Neural progenitor cell (in vitro differentiated cells): ENCODE data around the gene HSPG2. TPM values are rescaled to one million over a fixed set of nuclear protein-coding genes. Genes with fewer than 3 reads are reported as not detected.
A peak's percentile ranks its signal among the peaks of the same experiment; 100 is the strongest.
"Not testable (repeated sequence)": the region's sequence is repeated elsewhere in the genome, so short reads cannot be mapped to it uniquely, and the experiment has no call there.

Source experiments
- DNase-seq: peaks from one replicate; pipeline ENCODE4 v3.0.0-alpha.2; 2016; ENCODE audit warnings: low spot score
- H2AFZ ChIP-seq: fragments of 200-600 bp; sonication (generic); replicated peaks from 2 replicates; pipeline ENCODE4 v1.6.1; 2016; ENCODE audit warnings: antibody characterized with exemption
- H3F3A ChIP-seq: fragments of 200-600 bp; sonication (generic); 2 replicates; pipeline ENCODE4 v1.6.1; 2016; ENCODE audit warnings: antibody characterized with exemption, low read depth
- H3K27ac ChIP-seq: fragments of 200-600 bp; sonication (generic); 2 replicates; pipeline ENCODE4 v1.5.1; 2016; ENCODE audit warnings: mild to moderate bottlenecking
- H3K27me3 ChIP-seq: fragments of 200-600 bp; sonication (generic); 2 replicates; pipeline ENCODE4 v1.6.1; 2016; ENCODE audit warnings: mild to moderate bottlenecking, moderate library complexity
- H3K36me3 ChIP-seq: fragments of 200-600 bp; sonication (generic); 2 replicates; pipeline ENCODE4 v1.5.1; 2016
- H3K4me1 ChIP-seq: fragments of 200-600 bp; sonication (generic); 2 replicates; pipeline ENCODE4 v1.6.1; 2016; ENCODE audit warnings: mixed run types
- H3K4me2 ChIP-seq: fragments of 200-600 bp; sonication (generic); 2 replicates; pipeline ENCODE4 v1.6.1; 2016
- H3K4me3 ChIP-seq: fragments of 200-600 bp; sonication (generic); 2 replicates; pipeline ENCODE4 v1.5.1; 2016
- H3K79me2 ChIP-seq: fragments of 200-600 bp; sonication (generic); 2 replicates; pipeline ENCODE4 v1.6.1; 2016; ENCODE audit warnings: low read depth
- H3K9ac ChIP-seq: fragments of 200-600 bp; sonication (generic); 2 replicates; pipeline ENCODE4 v1.6.1; 2016
- H3K9me3 ChIP-seq: fragments of 200-600 bp; sonication (generic); 2 replicates; pipeline ENCODE4 v1.5.1; 2016; ENCODE audit warnings: low read depth
- H4K20me1 ChIP-seq: fragments of 200-600 bp; sonication (generic); 2 replicates; pipeline ENCODE4 v1.6.1; 2016; ENCODE audit warnings: low read depth
- H3K27ac Mint-ChIP-seq: 3 replicates; pipeline ENCODE4 v1.8.0; 2021; ENCODE audit warnings: mixed read lengths
- H3K27me3 Mint-ChIP-seq: 2 replicates; pipeline ENCODE4 v1.8.0; 2022; ENCODE audit warnings: low read depth, mild to moderate bottlenecking, inconsistent platforms, moderate library complexity, mixed read lengths; ENCODE audit not compliant: insufficient read depth
- H3K36me3 Mint-ChIP-seq: 3 replicates; pipeline ENCODE4 v1.8.0; 2021; ENCODE audit warnings: mixed read lengths
- H3K4me1 Mint-ChIP-seq: 3 replicates; pipeline ENCODE4 v1.8.0; 2021; ENCODE audit warnings: mixed read lengths
- H3K4me3 Mint-ChIP-seq: 3 replicates; pipeline ENCODE4 v1.8.0; 2021; ENCODE audit warnings: mild to moderate bottlenecking, moderate library complexity, mixed read lengths
- H3K9me3 Mint-ChIP-seq: 3 replicates; pipeline ENCODE4 v1.8.0; 2020; ENCODE audit warnings: mixed read lengths
- EZH2 ChIP-seq: fragments of 200-600 bp; sonication (generic); IDR thresholded peaks from 2 replicates; pipeline ENCODE4 v1.6.1; 2017; ENCODE audit warnings: antibody characterized with exemption, mild to moderate bottlenecking, moderate library complexity
- EZH2phosphoT487 ChIP-seq: fragments of 200-600 bp; sonication (generic); IDR thresholded peaks from 2 replicates; pipeline ENCODE4 v1.6.1; 2017; ENCODE audit warnings: antibody characterized with exemption
- total RNA-seq: library from RNA; depleted of rRNA; stranded (reverse); fragments of >200 nt; gene quantifications from 2 replicates; pipeline ENCODE4 v1.2.3, GENCODE V29; 2015; ENCODE audit warnings: low replicate concordance
- TF ChIP-seq, protein P1 (sequence below): fragments of 200-600 bp; sonication (generic); IDR thresholded peaks from 2 replicates; pipeline ENCODE4 v1.5.1; 2017; ENCODE audit warnings: antibody characterized with exemption, mild to moderate bottlenecking

HSPG2 gene
- total RNA-seq, 1 donor from 2014 or later, result 6.9 TPM

GRCh38 chr1:21910558-21911204, 26.4 kb downstream of the HSPG2 start:
- H3K9me3 ChIP-seq, result no peaks in the 10 kb centered on the region
- H3K4me2 ChIP-seq, result peak overlapping the region; percentile 53
- no peaks in the 10 kb centered on the region for H3K9me3 Mint-ChIP-seq
- H3K36me3 ChIP-seq, result no peaks in the 10 kb centered on the region
- H3K27ac Mint-ChIP-seq, result peak overlapping the region; percentile 92
- H3K79me2 ChIP-seq, result peaks cover 8% of the 10 kb centered on the region
- peaks cover 35% of the 10 kb centered on the region for H3K4me1 Mint-ChIP-seq
- H3K27me3 Mint-ChIP-seq, result peaks cover 2% of the 10 kb centered on the region
- peak overlapping the region; percentile 79 for H3K27ac ChIP-seq
- TF ChIP-seq EZH2, result no peak
- TF ChIP-seq, protein P1, sequence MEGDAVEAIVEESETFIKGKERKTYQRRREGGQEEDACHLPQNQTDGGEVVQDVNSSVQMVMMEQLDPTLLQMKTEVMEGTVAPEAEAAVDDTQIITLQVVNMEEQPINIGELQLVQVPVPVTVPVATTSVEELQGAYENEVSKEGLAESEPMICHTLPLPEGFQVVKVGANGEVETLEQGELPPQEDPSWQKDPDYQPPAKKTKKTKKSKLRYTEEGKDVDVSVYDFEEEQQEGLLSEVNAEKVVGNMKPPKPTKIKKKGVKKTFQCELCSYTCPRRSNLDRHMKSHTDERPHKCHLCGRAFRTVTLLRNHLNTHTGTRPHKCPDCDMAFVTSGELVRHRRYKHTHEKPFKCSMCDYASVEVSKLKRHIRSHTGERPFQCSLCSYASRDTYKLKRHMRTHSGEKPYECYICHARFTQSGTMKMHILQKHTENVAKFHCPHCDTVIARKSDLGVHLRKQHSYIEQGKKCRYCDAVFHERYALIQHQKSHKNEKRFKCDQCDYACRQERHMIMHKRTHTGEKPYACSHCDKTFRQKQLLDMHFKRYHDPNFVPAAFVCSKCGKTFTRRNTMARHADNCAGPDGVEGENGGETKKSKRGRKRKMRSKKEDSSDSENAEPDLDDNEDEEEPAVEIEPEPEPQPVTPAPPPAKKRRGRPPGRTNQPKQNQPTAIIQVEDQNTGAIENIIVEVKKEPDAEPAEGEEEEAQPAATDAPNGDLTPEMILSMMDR, result no peak
- no peak for TF ChIP-seq EZH2phosphoT487
- no peaks in the 10 kb centered on the region for H3K36me3 Mint-ChIP-seq
- peaks cover 39% of the 10 kb centered on the region for H3K4me1 ChIP-seq
- peaks cover 11% of the 10 kb centered on the region for H4K20me1 ChIP-seq
- no peak overlapping the region for H3K4me3 Mint-ChIP-seq
- H3K27me3 ChIP-seq, result no peaks in the 10 kb centered on the region
- peaks cover 40% of the 10 kb centered on the region for H3F3A ChIP-seq
- no peak overlapping the region for H2AFZ ChIP-seq
- no peak overlapping the region for H3K4me3 ChIP-seq
- DNase-seq, result no peak
- H3K9ac ChIP-seq, result no peak overlapping the region

- H3K4me1 ChIP-seq, result peaks cover 39% of the 10 kb centered on the region
- H3K9ac ChIP-seq, result no peak overlapping the region
- Mint-ChIP-seq H3K4me3 (no peak overlapping the region), H3K27me3 (peaks cover 2% of the 10 kb centered on the region), H3K9me3 (no peaks in the 10 kb centered on the region), H3K27ac (peak overlapping the region; percentile 92), H3K4me1 (peaks cover 38% of the 10 kb centered on the region), H3K36me3 (no peaks in the 10 kb centered on the region)
- H3K27ac ChIP-seq, result peak overlapping the region; percentile 79
- DNase-seq, result peak; percentile 81
- H3K4me2 ChIP-seq, result peak overlapping the region; percentile 53
- H3K79me2 ChIP-seq, result peaks cover 8% of the 10 kb centered on the region
- H3K4me3 ChIP-seq, result no peak overlapping the region
- H3K36me3 ChIP-seq, result no peaks in the 10 kb centered on the region
- peaks cover 11% of the 10 kb centered on the region for H4K20me1 ChIP-seq
- no peak overlapping the region for H2AFZ ChIP-seq
- H3K9me3 ChIP-seq, result no peaks in the 10 kb centered on the region
- peaks cover 40% of the 10 kb centered on the region for H3F3A ChIP-seq
- TF ChIP-seq EZH2phosphoT487 (no peak), EZH2 (no peak)
- TF ChIP-seq, protein P1, result no peak
- no peaks in the 10 kb centered on the region for H3K27me3 ChIP-seq
These were observed 27.2 kb downstream of the HSPG2 start for GRCh38 chr1:21909787-21910503.

GRCh38 chr1:21909286-21909759, 27.8 kb downstream of the HSPG2 start:
- no peak for DNase-seq
- Mint-ChIP-seq H3K36me3 (no peaks in the 10 kb centered on the region), H3K27me3 (peaks cover 2% of the 10 kb centered on the region), H3K4me1 (peaks cover 38% of the 10 kb centered on the region), H3K4me3 (no peak overlapping the region), H3K27ac (peak overlapping the region; percentile 92), H3K9me3 (no peaks in the 10 kb centered on the region)
- peak overlapping the region; percentile 79 for H3K27ac ChIP-seq
- H3K4me3 ChIP-seq, result no peak overlapping the region
- H3K79me2 ChIP-seq, result peaks cover 8% of the 10 kb centered on the region
- peaks cover 11% of the 10 kb centered on the region for H4K20me1 ChIP-seq
- H3K4me2 ChIP-seq, result peak overlapping the region; percentile 53
- no peaks in the 10 kb centered on the region for H3K9me3 ChIP-seq
- peaks cover 39% of the 10 kb centered on the region for H3K4me1 ChIP-seq
- TF ChIP-seq, protein P1, result no peak
- no peaks in the 10 kb centered on the region for H3K36me3 ChIP-seq
- no peak overlapping the region for H2AFZ ChIP-seq
- no peaks in the 10 kb centered on the region for H3K27me3 ChIP-seq
- peaks cover 40% of the 10 kb centered on the region for H3F3A ChIP-seq
- H3K9ac ChIP-seq, result no peak overlapping the region

DNA sequence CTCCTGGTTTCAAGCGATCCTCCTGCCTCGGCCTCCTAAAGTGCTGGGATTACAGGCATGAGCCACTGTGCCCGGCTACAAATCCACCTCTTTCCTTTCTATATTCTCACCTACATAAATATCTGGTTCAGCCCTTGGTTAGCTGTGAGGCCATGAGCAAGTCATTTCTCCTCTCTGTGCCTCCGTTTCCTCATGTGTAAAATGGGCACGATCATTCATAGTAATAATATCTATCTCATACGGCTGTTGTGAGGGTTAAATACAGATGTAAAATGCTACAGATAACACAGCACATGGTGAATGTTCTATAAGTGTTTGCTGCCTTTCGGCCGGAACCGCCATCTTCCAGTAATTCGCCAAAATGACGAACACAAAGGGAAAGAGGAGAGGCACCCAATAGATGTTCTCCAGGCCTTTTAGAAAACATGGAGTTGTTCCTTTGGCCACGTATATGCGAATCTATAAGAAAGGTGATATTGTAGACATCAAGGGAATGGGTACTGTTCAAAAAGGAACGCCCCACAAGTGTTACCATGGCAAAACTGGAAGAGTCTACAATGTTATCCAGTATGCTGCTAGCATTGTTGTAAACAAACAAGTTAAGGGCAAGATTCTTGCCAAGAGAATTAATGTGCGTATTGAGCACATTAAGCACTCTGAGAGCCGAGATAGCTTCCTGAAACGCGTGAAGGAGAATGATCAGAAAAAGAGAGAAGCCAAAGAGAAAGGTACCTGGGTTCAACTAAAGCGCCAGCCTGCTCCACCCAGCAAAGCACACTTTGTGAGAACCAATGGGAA, 29.2 kb downstream of the HSPG2 start:
- not testable (repeated sequence) for H2AFZ ChIP-seq, H3K9ac ChIP-seq, H4K20me1 ChIP-seq, H3K79me2 ChIP-seq, H3K27ac Mint-ChIP-seq, H3K4me3 ChIP-seq, H3K27me3 Mint-ChIP-seq, H3K27me3 ChIP-seq, H3K4me2 ChIP-seq, H3K9me3 ChIP-seq, H3K4me3 Mint-ChIP-seq, H3K27ac ChIP-seq, H3K9me3 Mint-ChIP-seq, H3K36me3 ChIP-seq, H3K36me3 Mint-ChIP-seq, DNase-seq
- Histone ChIP-seq H3K4me1 (peaks cover 31% of the 10 kb centered on the region), H3F3A (peaks cover 36% of the 10 kb centered on the region)
- H3K4me1 Mint-ChIP-seq, result peaks cover 35% of the 10 kb centered on the region
